GM19328 (cell line): Measurements from ENCODE around the gene MS4A4A.

Experiments
- ATAC-seq: cut with Tn5 transposase; IDR thresholded peaks from one replicate; pipeline ENCODE4 v1.9.1; 2021; ENCODE audit warnings: mild to moderate bottlenecking, moderate library complexity; ENCODE audit not compliant: unreplicated experiment

The MS4A4A gene

GRCh38 chr11:60345489-60345888, 65.0 kb downstream of the MS4A4A start:
- ATAC-seq: no peak

- ATAC-seq: no peak
Measured at GRCh38 chr11:60347084-60347797, 66.8 kb downstream of the MS4A4A start.

GRCh38 chr11:60348116-60348515, 67.7 kb downstream of the MS4A4A start:
- ATAC-seq: no peak

GRCh38 chr11:60349990-60350389, 69.5 kb downstream of the MS4A4A start:
- no peak for ATAC-seq

GRCh38 chr11:60357771-60358170, 77.3 kb downstream of the MS4A4A start:
- ATAC-seq: no peak
